Measurements from ENCODE around the gene HIRA. TPM values are rescaled to one million over a fixed set of nuclear protein-coding genes. Genes with fewer than 3 reads are reported as not detected.
"Not testable (repeated sequence)": the region's sequence is repeated elsewhere in the genome, so short reads cannot be mapped to it uniquely, and the experiment has no call there.

The HIRA gene
- total RNA-seq, 1 donor from 2014 or later = 36.2 TPM

- Histone ChIP-seq H3K27ac (no peak overlapping the region), H3K27me3 (no peaks in the 10 kb centered on the region), H3K4me1 (no peaks in the 10 kb centered on the region), H3K9me3 (peaks cover 16 to 39% of the 10 kb centered on the region in 2 donors), H3K36me3 (peaks cover 51 to 72% of the 10 kb centered on the region in 2 donors), H3K4me3 (no peak overlapping the region)
- no peak for TF ChIP-seq CTCF (IDR thresholded peaks at IDR 0.05)
- DNase-seq (ENCODE audit: low spot score in 2 of 2) = no peak
- intact Hi-C loops (cut with DNase I) = no loop called here
Observed at GRCh38 chr22:19331474-19331873, 100.1 kb downstream of the HIRA start.

- no peak for DNase-seq (ENCODE audit: low spot score in 2 of 2)
- Histone ChIP-seq H3K4me1 (no peaks in the 10 kb centered on the region), H3K27me3 (no peaks in the 10 kb centered on the region), H3K36me3 (peaks cover 46 to 67% of the 10 kb centered on the region in 2 donors), H3K27ac (no peak overlapping the region), H3K9me3 (peaks cover 16 to 35% of the 10 kb centered on the region in 2 donors), H3K4me3 (no peak overlapping the region)
- TF ChIP-seq CTCF (IDR thresholded peaks at IDR 0.05) = no peak
- intact Hi-C loops (cut with DNase I) = no loop called here
Observed at GRCh38 chr22:19330865-19331418, 100.6 kb downstream of the HIRA start.

- H3K4me1 ChIP-seq; H3K27me3 ChIP-seq; intact Hi-C loops (cut with DNase I); H3K4me3 ChIP-seq; H3K27ac ChIP-seq; DNase-seq (ENCODE audit: low spot score in 2 of 2): not testable (repeated sequence)
- Histone ChIP-seq H3K9me3 (peaks cover 16 to 35% of the 10 kb centered on the region in 2 donors), H3K36me3 (peaks cover 45 to 60% of the 10 kb centered on the region in 2 donors)
Observed at GRCh38 chr22:19330205-19330604, 101.3 kb downstream of the HIRA start.

GRCh38 chr22:19329454-19329853 is 102.1 kb downstream of the HIRA start:
- Histone ChIP-seq H3K4me1 (no peaks in the 10 kb centered on the region), H3K27ac (no peak overlapping the region), H3K36me3 (peaks cover 45 to 52% of the 10 kb centered on the region in 2 donors), H3K4me3 (no peak overlapping the region), H3K27me3 (no peaks in the 10 kb centered on the region), H3K9me3 (peaks cover 16 to 35% of the 10 kb centered on the region in 2 donors)
- no peak for TF ChIP-seq CTCF (IDR thresholded peaks at IDR 0.05)
- DNase-seq (ENCODE audit: low spot score in 2 of 2) = no peak
- intact Hi-C loops (cut with DNase I) = no loop called here

- H3K27me3 ChIP-seq = no peaks in the 10 kb centered on the region
Observed at GRCh38 chr22:19325296-19325948, 106.1 kb downstream of the HIRA start.

GRCh38 chr22:19323420-19323819 is 108.1 kb downstream of the HIRA start:
- H3K36me3 ChIP-seq; intact Hi-C loops (cut with DNase I); DNase-seq (ENCODE audit: low spot score in 2 of 2); H3K27me3 ChIP-seq; H3K4me3 ChIP-seq; H3K4me1 ChIP-seq; H3K27ac ChIP-seq: not testable (repeated sequence)
- H3K9me3 ChIP-seq = peaks cover 0 to 16% of the 10 kb centered on the region in 2 donors

More at GRCh38 chr22:19325296-19325948, 106.1 kb downstream of the HIRA start:
- TF ChIP-seq CTCF (IDR thresholded peaks at IDR 0.05) = no peak
- no peak for DNase-seq (ENCODE audit: low spot score in 2 of 2)
- Histone ChIP-seq H3K36me3 (peaks cover 14 to 16% of the 10 kb centered on the region in 2 donors), H3K4me1 (no peaks in the 10 kb centered on the region), H3K9me3 (peaks cover 0 to 19% of the 10 kb centered on the region in 2 donors), H3K27ac (no peak overlapping the region), H3K4me3 (no peak overlapping the region)
- intact Hi-C loops (cut with DNase I) = no loop called here

All from ascending aorta (tissue), 2 donors.